ENCODE measurements around the gene PPFIA2.

DNA sequence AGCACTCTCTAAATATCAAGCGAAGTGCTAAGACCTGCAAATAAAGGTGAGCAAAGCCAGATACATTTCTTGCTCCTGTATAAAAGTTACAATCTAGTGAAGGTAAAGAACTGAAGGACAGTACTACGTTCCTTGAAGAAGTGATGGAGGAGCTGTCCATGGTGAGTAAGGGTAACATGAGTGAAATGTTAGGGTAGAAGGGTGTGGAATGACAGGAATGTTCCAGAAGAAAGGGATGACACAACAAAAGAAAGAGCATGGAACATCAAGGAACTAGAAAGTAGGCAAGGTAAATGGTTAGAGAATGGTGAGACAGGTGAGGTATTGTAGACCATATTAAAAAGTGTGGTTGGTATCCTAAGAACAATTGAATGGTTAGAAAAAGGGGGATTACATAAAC is 408.8 kb downstream of the PPFIA2 start:
- TF ChIP-seq, protein P1, sequence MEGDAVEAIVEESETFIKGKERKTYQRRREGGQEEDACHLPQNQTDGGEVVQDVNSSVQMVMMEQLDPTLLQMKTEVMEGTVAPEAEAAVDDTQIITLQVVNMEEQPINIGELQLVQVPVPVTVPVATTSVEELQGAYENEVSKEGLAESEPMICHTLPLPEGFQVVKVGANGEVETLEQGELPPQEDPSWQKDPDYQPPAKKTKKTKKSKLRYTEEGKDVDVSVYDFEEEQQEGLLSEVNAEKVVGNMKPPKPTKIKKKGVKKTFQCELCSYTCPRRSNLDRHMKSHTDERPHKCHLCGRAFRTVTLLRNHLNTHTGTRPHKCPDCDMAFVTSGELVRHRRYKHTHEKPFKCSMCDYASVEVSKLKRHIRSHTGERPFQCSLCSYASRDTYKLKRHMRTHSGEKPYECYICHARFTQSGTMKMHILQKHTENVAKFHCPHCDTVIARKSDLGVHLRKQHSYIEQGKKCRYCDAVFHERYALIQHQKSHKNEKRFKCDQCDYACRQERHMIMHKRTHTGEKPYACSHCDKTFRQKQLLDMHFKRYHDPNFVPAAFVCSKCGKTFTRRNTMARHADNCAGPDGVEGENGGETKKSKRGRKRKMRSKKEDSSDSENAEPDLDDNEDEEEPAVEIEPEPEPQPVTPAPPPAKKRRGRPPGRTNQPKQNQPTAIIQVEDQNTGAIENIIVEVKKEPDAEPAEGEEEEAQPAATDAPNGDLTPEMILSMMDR (IDR thresholded peaks at IDR 0.05; ENCODE audit: insufficient read depth, low read depth, low read length) = no peak
- TF ChIP-seq EZH2 (IDR thresholded peaks at IDR 0.05; ENCODE audit: insufficient read depth, low read length) = no peak

All from astrocyte (in vitro differentiated cells and primary cell).